ENCODE measurements around the gene MTFR1L.

The MTFR1L gene

DNA sequence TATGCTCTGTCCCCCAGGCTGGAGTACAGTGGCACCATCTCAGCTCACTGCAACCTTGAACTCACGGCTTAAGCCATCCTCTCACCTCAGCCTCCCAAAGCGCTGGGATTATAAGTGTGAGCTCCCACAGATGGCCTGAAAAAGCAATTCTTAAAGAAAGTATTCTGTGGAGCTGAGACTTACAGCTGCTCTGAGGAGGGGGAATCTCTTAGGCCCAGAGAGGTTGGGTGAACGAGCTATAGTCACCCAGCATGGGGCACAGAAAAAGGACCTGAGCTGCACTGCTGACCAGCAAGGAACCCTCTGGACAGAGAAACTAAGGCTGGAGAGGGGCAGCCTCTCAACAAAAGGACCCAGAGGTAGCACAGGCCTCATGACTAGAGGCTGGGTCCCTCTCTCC is 54.5 kb downstream of the MTFR1L start:
- TF ChIP-seq CTCF (conservative IDR thresholded peaks at IDR 0.05; ENCODE audit: control insufficient read depth, insufficient read depth, low read depth, low read length), result no peak
- peak overlapping the region; percentile 63 for H3K4me3 ChIP-seq (ENCODE audit: control insufficient read depth, low read depth, low read length)
- no peak for DNase-seq (ENCODE audit: low read depth)

GRCh38 chr1:25874635-25875153 is 54.9 kb downstream of the MTFR1L start:
- no peak for TF ChIP-seq CTCF (conservative IDR thresholded peaks at IDR 0.05; ENCODE audit: control insufficient read depth, insufficient read depth, low read depth, low read length)
- H3K4me3 ChIP-seq (ENCODE audit: control insufficient read depth, low read depth, low read length), result peak overlapping the region; percentile 63
- no peak for DNase-seq (ENCODE audit: low read depth)

GRCh38 chr1:25875154-25875855 is 55.6 kb downstream of the MTFR1L start, which contains the start of gene PAQR7:
TSS of gene PAQR7 (minus strand) at chr1:25875708. CDS start at chr1:25863839, 11,869 bp downstream.
- TF ChIP-seq CTCF (conservative IDR thresholded peaks at IDR 0.05; ENCODE audit: control insufficient read depth, insufficient read depth, low read depth, low read length), result no peak
- H3K4me3 ChIP-seq (ENCODE audit: control insufficient read depth, low read depth, low read length), result peak within 1 kb of the TSS; percentile 63
- peak; percentile 60 for DNase-seq (ENCODE audit: low read depth)

- peak overlapping the region; percentile 63 for H3K4me3 ChIP-seq (ENCODE audit: control insufficient read depth, low read depth, low read length)
- DNase-seq (ENCODE audit: low read depth), result no peak
- TF ChIP-seq CTCF (conservative IDR thresholded peaks at IDR 0.05; ENCODE audit: control insufficient read depth, insufficient read depth, low read depth, low read length), result no peak
Measured at GRCh38 chr1:25875856-25876692, 56.3 kb downstream of the MTFR1L start.

GRCh38 chr1:25876693-25877077 is 56.9 kb downstream of the MTFR1L start:
- TF ChIP-seq CTCF (conservative IDR thresholded peaks at IDR 0.05; ENCODE audit: control insufficient read depth, insufficient read depth, low read depth, low read length), result no peak
- H3K4me3 ChIP-seq (ENCODE audit: control insufficient read depth, low read depth, low read length), result no peak overlapping the region
- no peak for DNase-seq (ENCODE audit: low read depth)

- H3K4me3 ChIP-seq (ENCODE audit: control insufficient read depth, low read depth, low read length), result no peak overlapping the region
- DNase-seq (ENCODE audit: low read depth), result no peak
Measured at GRCh38 chr1:25877155-25877554, 57.4 kb downstream of the MTFR1L start.

More at GRCh38 chr1:25877155-25877554, 57.4 kb downstream of the MTFR1L start:
- TF ChIP-seq CTCF (conservative IDR thresholded peaks at IDR 0.05; ENCODE audit: control insufficient read depth, insufficient read depth, low read depth, low read length), result no peak
